Middle frontal gyrus (tissue), 1 donor: ENCODE results near the gene VAC14.
A peak's percentile ranks its signal among the peaks of the same experiment; 100 is the strongest.
"Not testable (repeated sequence)": the region's sequence is repeated elsewhere in the genome, so short reads cannot be mapped to it uniquely, and the experiment has no call there.

ENCODE experiments used
- DNase-seq: peaks from one replicate; pipeline ENCODE4 v3.0.0-alpha.2; 2015; ENCODE audit warnings: low spot score; ENCODE audit errors: extremely low spot score

VAC14 gene

GRCh38 chr16:70681382-70682238, 119.3 kb downstream of the VAC14 start:
- DNase-seq, result peak; percentile 71

GRCh38 chr16:70680495-70681381, 120.2 kb downstream of the VAC14 start:
- no peak for DNase-seq

- no peak for DNase-seq
These were observed 121.1 kb downstream of the VAC14 start for GRCh38 chr16:70679671-70680494.

- DNase-seq, result no peak
These were observed 121.9 kb downstream of the VAC14 start for GRCh38 chr16:70678898-70679670.

DNA sequence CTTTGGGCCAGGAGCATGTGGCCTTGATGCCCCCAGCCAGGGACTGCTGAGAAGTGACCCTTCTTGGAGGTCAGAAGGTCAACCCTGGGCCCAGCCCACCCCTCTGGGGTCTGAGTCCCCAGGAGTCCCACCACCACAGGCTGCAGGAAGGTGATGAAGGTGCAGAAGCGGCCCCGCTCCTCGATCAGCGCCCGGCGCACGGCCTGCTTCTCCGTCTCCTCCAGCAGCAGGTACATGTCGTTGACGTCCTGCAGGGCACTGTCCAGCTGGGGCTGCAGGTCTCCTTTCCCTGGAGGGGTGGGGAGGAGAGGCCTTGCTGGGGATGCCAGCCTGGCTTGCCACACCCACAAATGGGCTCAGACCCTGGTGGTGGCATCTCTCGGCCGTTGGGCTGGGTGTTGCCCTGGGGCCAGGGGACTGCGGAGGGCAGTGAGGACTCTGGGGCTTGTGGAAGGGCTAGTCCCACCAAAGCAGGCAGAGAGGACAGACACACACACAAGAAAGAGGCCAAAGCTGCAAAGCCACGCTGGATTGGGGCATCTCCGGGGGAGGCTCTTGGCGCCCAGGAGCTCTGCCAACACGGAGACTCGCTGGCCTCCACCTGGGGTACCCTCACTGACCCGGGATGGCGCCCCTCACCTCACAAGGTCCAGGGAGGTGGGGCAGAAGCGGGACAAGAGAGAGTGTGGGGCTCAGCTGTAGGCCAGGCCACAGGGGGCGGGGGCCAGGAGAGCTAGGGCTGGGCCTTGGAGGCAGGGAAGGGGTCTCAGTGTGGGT, 122.6 kb downstream of the VAC14 start:
- no peak for DNase-seq

DNA sequence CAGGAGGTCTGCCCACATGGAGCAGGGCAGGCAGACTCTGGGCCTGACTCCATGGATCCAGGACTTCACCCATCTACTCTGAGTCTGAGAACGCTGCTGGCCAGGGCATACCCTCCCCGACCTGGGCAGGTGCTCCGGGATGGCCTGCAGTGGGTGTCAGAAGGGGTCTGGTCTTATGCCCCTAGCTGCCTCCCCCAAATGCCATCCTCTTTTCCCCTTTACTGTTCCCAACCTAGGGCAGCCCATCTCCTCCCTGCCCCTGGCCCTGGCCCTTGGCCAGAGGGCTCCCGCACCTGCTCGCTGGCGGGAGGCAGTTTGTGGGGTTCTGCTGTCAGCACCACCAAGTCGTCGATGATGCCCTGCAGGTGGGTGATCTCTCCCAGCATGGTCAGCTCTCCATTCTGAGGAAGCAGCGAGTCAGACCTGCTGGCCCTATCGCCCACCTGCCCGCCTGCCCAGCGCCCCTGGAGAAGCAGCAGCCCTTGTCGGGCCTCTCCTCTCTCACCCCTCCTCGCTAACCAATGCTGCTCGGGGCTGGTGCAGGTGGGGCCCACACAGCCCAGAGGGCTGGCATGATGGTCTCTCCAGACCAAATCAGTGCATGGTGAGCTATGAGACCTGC, 123.3 kb downstream of the VAC14 start:
- no peak for DNase-seq

GRCh38 chr16:70676675-70677498, 124.1 kb downstream of the VAC14 start:
- DNase-seq, result no peak

DNA sequence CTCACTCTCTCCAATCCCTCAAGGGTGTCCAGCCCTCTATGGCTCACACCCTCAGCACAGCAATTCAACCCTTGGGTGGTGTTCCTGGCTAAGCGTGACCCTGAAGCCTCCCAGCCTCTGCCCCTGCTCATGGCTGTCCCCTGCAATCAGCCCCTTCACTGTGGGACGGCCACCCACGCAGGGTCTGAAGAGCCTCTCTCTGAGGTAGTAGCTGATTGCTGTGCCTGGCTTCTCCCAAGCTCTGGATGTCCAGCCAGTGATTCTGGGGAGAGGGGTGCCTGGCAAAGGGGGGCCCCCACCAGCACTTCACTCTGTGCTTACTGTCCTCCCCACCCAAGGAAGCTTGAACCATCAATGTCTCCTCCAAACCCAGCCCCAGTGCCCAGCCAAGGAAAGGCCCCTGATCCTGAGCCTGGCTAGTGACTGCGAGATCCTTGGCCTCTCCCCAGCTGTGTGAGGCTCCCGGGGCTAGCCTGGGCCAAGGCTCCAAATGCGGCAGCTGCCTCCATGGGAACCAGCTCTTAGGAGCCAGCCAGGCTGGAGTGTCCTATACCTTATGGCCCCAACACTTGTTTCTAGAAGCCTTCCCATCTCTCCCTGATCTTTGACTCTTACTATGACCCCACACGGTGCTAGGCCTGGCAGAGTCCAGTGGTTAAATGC, 125.0 kb downstream of the VAC14 start:
- no peak for DNase-seq

- no peak for DNase-seq
These were observed 126.5 kb downstream of the VAC14 start for GRCh38 chr16:70674221-70675014.

GRCh38 chr16:70670938-70671337, 130.0 kb downstream of the VAC14 start:
- DNase-seq, result not testable (repeated sequence)

DNA sequence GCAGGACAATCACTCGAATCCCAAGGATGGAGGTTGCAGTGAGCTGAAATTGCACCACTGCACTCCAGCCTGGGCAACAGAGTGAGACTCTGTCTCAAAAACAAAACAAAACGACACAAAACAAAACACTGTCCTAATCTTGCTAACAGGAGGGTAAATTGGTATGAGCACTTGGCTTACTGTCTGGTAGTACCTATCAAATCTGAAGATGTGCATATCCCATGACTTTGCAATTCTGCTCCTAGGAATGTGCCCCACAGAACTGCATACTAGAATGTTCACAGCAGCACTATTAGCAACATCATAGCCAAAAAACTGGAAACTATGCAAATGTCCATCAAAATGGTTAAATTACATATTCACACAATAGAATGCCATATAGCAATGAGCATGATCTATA, 130.8 kb downstream of the VAC14 start:
- DNase-seq, result no peak

GRCh38 chr16:70665806-70666735, 134.9 kb downstream of the VAC14 start:
- DNase-seq, result no peak

- DNase-seq, result no peak
These were observed 135.8 kb downstream of the VAC14 start for GRCh38 chr16:70665113-70665694.

GRCh38 chr16:70664325-70665112, 136.4 kb downstream of the VAC14 start:
- no peak for DNase-seq
